A549 (cell line): Measurements from ENCODE around the gene ZNF276. TPM values are rescaled to one million over a fixed set of nuclear protein-coding genes. Genes with fewer than 3 reads are reported as not detected.
A peak's percentile ranks its signal among the peaks of the same experiment; 100 is the strongest.

Experiments used
- ATAC-seq, 2 experiments: fragments of 200-7000 bp in 1 of 2; fragments of >200 bp in 1 of 2; cut with Nextera tagmentation in 1 of 2; cut with Tn5 transposase in 1 of 2; 3 replicates each; pipeline versions ENCODE4 v1.8.0 to v1.9.1; 2018 to 2020; ENCODE audit warnings: mild to moderate bottlenecking in 1 of 2, moderate library complexity in 1 of 2
- CTCF ChIA-PET: fragments of 300-600 bp; sonication (Branson Sonifier 250); formaldehyde crosslinking; extraction: SDS; loops from one replicate; lab custom pipeline; 2021; ENCODE audit warnings: antibody characterized with exemption, inconsistent platforms; lab: Yijun Ruan, JAX
- POLR2A ChIA-PET: fragments of 350-600 bp; formaldehyde crosslinking; extraction: SDS; loops from one replicate; lab custom pipeline; 2021; ENCODE audit warnings: antibody characterized with exemption, inconsistent platforms; lab: Yijun Ruan, JAX
- DNase-seq, 2 experiments: peaks; one replicate each; pipeline versions ENCODE4 v3.0.0 to v3.0.0-alpha.2; 2011 to 2016; ENCODE audit warnings: low read depth in 1 of 2, low spot score in 1 of 2
- FAIRE-seq: peaks from 2 replicates; lab custom pipeline; 2011; peaks lifted over from hg19 to GRCh38; lab: Jason Lieb, UNC
- H3K27ac ChIP-seq, 2 experiments: fragments of >200 bp; sonication (Bioruptor Twin); formaldehyde crosslinking; 3 replicates each; pipeline ENCODE4 v1.5.1; 2016 to 2017
- H3K4me1 ChIP-seq: fragments of >200 bp; sonication (Bioruptor Twin); formaldehyde crosslinking; 3 replicates; pipeline ENCODE4 v1.6.1; 2016
- H3K4me2 ChIP-seq: fragments of >200 bp; sonication (Bioruptor Twin); formaldehyde crosslinking; 3 replicates; pipeline ENCODE4 v1.6.1; 2016
- H3K4me3 ChIP-seq: fragments of >200 bp; sonication (Bioruptor Twin); formaldehyde crosslinking; 3 replicates; pipeline ENCODE4 v1.5.1; 2016
- H3K9me3 ChIP-seq: fragments of >200 bp; sonication (Bioruptor Twin); formaldehyde crosslinking; 3 replicates; pipeline ENCODE4 v1.6.1; 2016
- BCL3 ChIP-seq: fragments of >200 bp; sonication (Bioruptor Twin); formaldehyde crosslinking; IDR thresholded peaks from 3 replicates; pipeline ENCODE4 v1.6.1; 2016
- BHLHE40 ChIP-seq: IDR thresholded peaks from 2 replicates; pipeline ENCODE4 v1.6.1; 2012; ENCODE audit warnings: low read depth, low read length, inconsistent platforms
- CBX8 ChIP-seq: fragments of 200-600 bp; sonication (generic); IDR thresholded peaks from 2 replicates; pipeline ENCODE4 v1.6.1; 2016
- CHD2 ChIP-seq: fragments of 150-350 bp; IDR thresholded peaks from 2 replicates; pipeline ENCODE4 v1.6.1; 2014; ENCODE audit warnings: low read length; ENCODE audit not compliant: partially characterized antibody
- CHD4 ChIP-seq: fragments of 200-600 bp; sonication (generic); IDR thresholded peaks from 2 replicates; pipeline ENCODE4 v1.6.1; 2016; ENCODE audit warnings: antibody characterized with exemption, mild to moderate bottlenecking, borderline replicate concordance
- CTCF ChIP-seq: fragments of >200 bp; sonication (Bioruptor Twin); formaldehyde crosslinking; IDR thresholded peaks from 3 replicates; pipeline ENCODE4 v1.5.1; 2016
- E2F6 ChIP-seq: IDR thresholded peaks from 2 replicates; pipeline ENCODE4 v1.6.1; 2012; ENCODE audit warnings: low read depth, borderline replicate concordance
- EHF ChIP-seq: fragments of 250-450 bp; sonication (Bioruptor Pico); IDR thresholded peaks from 2 replicates; pipeline ENCODE4 v1.5.0; 2020; ENCODE audit warnings: mild to moderate bottlenecking
- FOSB ChIP-seq: fragments of 250-450 bp; sonication (Bioruptor Pico); IDR thresholded peaks from 2 replicates; pipeline ENCODE4 v1.5.0; 2020; ENCODE audit warnings: mild to moderate bottlenecking, moderate library complexity
- FOSL2 ChIP-seq, 2 experiments: fragments of 450-650 bp in 1 of 2; fragments of >200 bp in 1 of 2; sonication (Bioruptor Twin) in 1 of 2; formaldehyde crosslinking; IDR thresholded peaks; 2 replicates each; pipeline versions ENCODE4 v1.5.0 to v1.6.1; 2016 to 2020; ENCODE audit warnings: mild to moderate bottlenecking in 1 of 2, moderate library complexity in 1 of 2
- HEYL ChIP-seq: fragments of 250-450 bp; sonication (Bioruptor Pico); IDR thresholded peaks from 2 replicates; pipeline ENCODE4 v1.8.0; 2021; ENCODE audit warnings: mild to moderate bottlenecking, moderate library complexity
- HOXB13 ChIP-seq: fragments of 250-450 bp; sonication (Bioruptor Pico); IDR thresholded peaks from 2 replicates; pipeline ENCODE4 v1.5.0; 2020; ENCODE audit warnings: low read depth, mild to moderate bottlenecking, moderate library complexity
- HOXB5 ChIP-seq: fragments of 250-450 bp; sonication (Bioruptor Pico); IDR thresholded peaks from 2 replicates; pipeline ENCODE4 v1.5.0; 2020; ENCODE audit warnings: mild to moderate bottlenecking, moderate library complexity
- JUN ChIP-seq, 2 experiments: fragments of >200 bp; sonication (Bioruptor Twin); formaldehyde crosslinking; IDR thresholded peaks; 2 replicates in 1 of 2; 3 replicates in 1 of 2; pipeline ENCODE4 v1.6.1; 2016 to 2017
- KDM1A ChIP-seq: fragments of 200-600 bp; sonication (generic); IDR thresholded peaks from 2 replicates; pipeline ENCODE4 v1.6.1; 2016; ENCODE audit warnings: low read depth, mild to moderate bottlenecking
- MAFK ChIP-seq: fragments of 450-650 bp; IDR thresholded peaks from 2 replicates; pipeline ENCODE4 v1.6.1; 2014; ENCODE audit not compliant: partially characterized antibody
- MAX ChIP-seq: IDR thresholded peaks from 2 replicates; pipeline ENCODE4 v1.6.1; 2012
- RFX5 ChIP-seq: fragments of 450-650 bp; IDR thresholded peaks from 2 replicates; pipeline ENCODE4 v1.7.1; 2014; ENCODE audit warnings: antibody characterized with exemption, mild to moderate bottlenecking, moderate library complexity
- SMC3 ChIP-seq: fragments of >200 bp; sonication (Bioruptor Twin); formaldehyde crosslinking; IDR thresholded peaks from 3 replicates; pipeline ENCODE4 v1.6.1; 2018; ENCODE audit warnings: inconsistent platforms
- TP53 ChIP-seq: fragments of 250-450 bp; sonication (Bioruptor Pico); IDR thresholded peaks from 2 replicates; pipeline ENCODE4 v1.5.0; 2021; ENCODE audit warnings: mild to moderate bottlenecking, moderate library complexity
- ZNF302 ChIP-seq: fragments of 250-450 bp; sonication (Bioruptor Pico); IDR thresholded peaks from 2 replicates; pipeline ENCODE4 v1.9.0; 2021; ENCODE audit warnings: inconsistent platforms, mild to moderate bottlenecking, moderate library complexity
- ZSCAN20 ChIP-seq: fragments of 250-450 bp; sonication (Bioruptor Pico); IDR thresholded peaks from 2 replicates; pipeline ENCODE4 v1.8.0; 2022; ENCODE audit warnings: mild to moderate bottlenecking, moderate library complexity
- WGBS: methylation state at CpG from one replicate; pipeline ENCODE4 v1.1.6; 2017; ENCODE audit errors: missing lambda C conversion rate; 5-methylcytosine and 5-hydroxymethylcytosine counted together
- polyA plus RNA-seq, 4 experiments: library from polyadenylated mRNA; depleted of rRNA in 3 of 4; stranded (reverse); fragments of >200 nt; fragmentation: RNase III in 1 of 4; extraction: RNeasy Plus Mini Kit Qiagen cat#74134 plus additional on column Dnase treatment in 1 of 4; gene quantifications; 2 replicates in 3 of 4; 3 replicates in 1 of 4; pipeline ENCODE4 v1.2.3, GENCODE V29; 2011 to 2017

ZNF276 gene
- polyA plus RNA-seq, 2 of the 4 experiments (the other 2 are of a cell fraction): 6.5 to 15.1 TPM

GRCh38 chr16:89706518-89707260 is 14.6 kb upstream of the ZNF276 start:
- ATAC-seq: no peak
- Histone ChIP-seq H3K27ac (peak overlapping the region; percentile 8 to 75; a peak in 4 of 6 replicates), H3K4me3 (no peak overlapping the region), H3K4me1 (peaks cover 3% of the 10 kb centered on the region; the same call in 1 of the 3 replicates), H3K4me2 (peak overlapping the region; percentile 57), H3K9me3 (no peaks in the 10 kb centered on the region)
- WGBS: 79% methylated on average over 6 of the region's 14 CpGs
- ChIA-PET CTCF (interaction anchor here (0.7 to 9.5 kb wide), 36 partner anchors 10 to 309 kb away, joined by 3 to 77 read pairs (median 5); partner anchors contain the start of genes CDK10, MC1R, TCF25 and VPS9D1), POLR2A (interaction anchor here (0.9 to 2.1 kb wide), 5 partner anchors 12 to 204 kb away, joined by 3 to 14 read pairs (median 3); partner anchors contain the start of genes CDK10, TCF25 and VPS9D1)
- TF ChIP-seq FOSL2 (IDR thresholded peaks at IDR 0.05): no peak
- TF ChIP-seq FOSL2 (CRISPR knock-in tag; IDR thresholded peaks at IDR 0.05): no peak
- no peak for TF ChIP-seq KDM1A
- TF ChIP-seq FOSB: no peak
- no peak for TF ChIP-seq BCL3
- TF ChIP-seq CTCF: no peak
- TF ChIP-seq MAFK: no peak
- no peak for TF ChIP-seq CHD2
- TF ChIP-seq JUN (IDR thresholded peaks at IDR 0.05): no peak
- TF ChIP-seq ZSCAN20 (CRISPR knock-in tag): no peak
- TF ChIP-seq EHF (CRISPR knock-in tag): no peak
- no peak for TF ChIP-seq CBX8
- TF ChIP-seq HOXB13 (CRISPR knock-in tag): no peak
- no peak for TF ChIP-seq HOXB5 (CRISPR knock-in tag)
- no peak for DNase-seq
- FAIRE-seq: no peak

GRCh38 chr16:89707695-89708094 is 13.6 kb upstream of the ZNF276 start:
- H3K4me3 ChIP-seq: no peak overlapping the region
- DNase-seq (no peak), ATAC-seq (0 out of 6 replicates have a peak, but pooled peaks of 1 of the 2 experiments have one; percentile 2), FAIRE-seq (no peak)
- peaks cover 1% of the 10 kb centered on the region; the same call in 2 of the 3 replicates for H3K4me1 ChIP-seq
- TF ChIP-seq BHLHE40 (no peak), HEYL (CRISPR knock-in tag) (no peak)
- CTCF ChIA-PET: interaction anchor here (0.6 to 9.5 kb wide), 9 partner anchors 8 to 153 kb away, joined by 3 to 77 read pairs (median 8); partner anchors contain the start of gene VPS9D1
- H3K4me2 ChIP-seq: no peak overlapping the region
- 95% methylated on average over 3 of the region's 9 CpGs for WGBS
- POLR2A ChIA-PET: interaction anchor here (2.1 kb wide), 1 partner anchor 13 kb away, joined by 14 read pairs; the partner anchor contains the start of gene VPS9D1
- no peak overlapping the region for H3K27ac ChIP-seq
- no peaks in the 10 kb centered on the region for H3K9me3 ChIP-seq

- WGBS: 93% methylated on average over 10 of the region's 19 CpGs
- TF ChIP-seq TP53 (CRISPR knock-in tag): no peak
- TF ChIP-seq ZNF302: no peak
- TF ChIP-seq CHD2: no peak
- no peak for TF ChIP-seq E2F6
- no peak for TF ChIP-seq RFX5
- TF ChIP-seq KDM1A: no peak
- no peak for TF ChIP-seq BCL3
- TF ChIP-seq MAX: no peak
- no peak for TF ChIP-seq SMC3
- TF ChIP-seq CHD4: no peak
These were observed 12.8 kb upstream of the ZNF276 start for GRCh38 chr16:89708481-89708931.

More at GRCh38 chr16:89708481-89708931, 12.8 kb upstream of the ZNF276 start:
- FAIRE-seq: no peak
- Histone ChIP-seq H3K27ac (no peak overlapping the region), H3K4me1 (peaks cover 9% of the 10 kb centered on the region; the same call in 2 of the 3 replicates), H3K4me2 (no peak overlapping the region), H3K9me3 (no peaks in the 10 kb centered on the region), H3K4me3 (no peak overlapping the region)
- ChIA-PET POLR2A (interaction anchor here (1.0 kb wide), 1 partner anchor 22 kb away, joined by 3 read pairs; the partner anchor contains the start of gene CDK10), CTCF (interaction anchor here (0.8 to 9.5 kb wide), 8 partner anchors 8 to 152 kb away, joined by 3 to 70 read pairs (median 5); no protein-coding TSS in a partner anchor)
- no peak for ATAC-seq
- DNase-seq: no peak
